NCI-H524 treated with DMSO at 0.1 percent for 48 hours (cell line): Measurements from ENCODE around the gene TSEN15.
"Not testable (repeated sequence)": the region's sequence is repeated elsewhere in the genome, so short reads cannot be mapped to it uniquely, and the experiment has no call there.

ENCODE experiments used
- DNase-seq: peaks from one replicate; lab custom pipeline; 2025; lab: John Stamatoyannopoulos, UW

The TSEN15 gene

GRCh38 chr1:184031409-184032107, 20.0 kb upstream of the TSEN15 start:
- DNase-seq = no peak

DNA sequence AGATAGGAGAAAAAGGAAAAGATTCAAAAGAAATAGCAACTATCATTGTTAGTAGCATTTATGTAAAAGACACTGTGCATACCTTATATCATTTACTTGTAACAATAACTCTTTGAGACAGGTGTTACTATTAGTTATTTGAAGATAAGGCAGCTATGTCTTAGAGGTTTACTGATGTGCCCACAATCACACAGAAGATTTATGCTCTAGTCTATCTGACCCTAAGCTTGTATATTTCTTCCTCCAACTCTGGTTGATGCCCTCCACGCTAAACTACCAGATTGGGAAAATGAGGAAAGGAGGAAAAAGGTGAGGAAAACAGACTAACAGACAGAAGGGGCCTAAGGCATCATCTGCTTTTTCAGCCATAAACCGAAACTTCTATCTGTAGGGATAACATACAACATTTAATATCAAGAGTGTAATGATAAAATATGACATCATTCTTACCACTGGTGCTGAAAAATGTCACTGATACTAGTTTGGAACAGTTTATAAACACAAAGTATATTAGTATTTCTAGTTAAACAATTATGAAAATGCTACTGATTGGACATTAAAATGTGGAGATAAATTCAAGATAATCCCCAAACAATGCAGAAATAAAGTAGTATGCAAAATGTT, 19.1 kb upstream of the TSEN15 start:
- no peak for DNase-seq

DNA sequence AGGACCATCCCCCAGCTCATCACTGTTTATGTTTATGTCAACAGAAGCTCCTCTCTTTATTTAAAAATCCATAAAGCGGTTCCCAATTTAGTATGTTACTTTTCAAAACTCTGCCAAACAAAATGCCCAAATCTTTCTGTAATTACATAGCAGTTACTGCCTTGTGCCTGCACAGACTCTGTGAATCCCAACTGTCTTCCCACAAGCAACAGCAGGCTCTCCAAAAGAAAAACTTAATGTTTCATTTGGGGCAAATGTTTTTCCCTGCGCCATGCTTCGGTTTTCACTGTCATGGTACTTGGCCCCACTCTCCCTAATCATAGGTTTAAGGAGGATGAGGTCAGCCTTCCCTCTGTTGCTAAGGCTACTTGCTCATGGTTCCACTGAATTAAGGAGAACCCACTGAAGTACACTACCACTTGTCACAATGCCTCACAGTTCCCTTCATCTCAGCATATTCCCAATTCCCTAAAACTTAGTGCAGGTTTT, 18.6 kb upstream of the TSEN15 start:
- no peak for DNase-seq

DNA sequence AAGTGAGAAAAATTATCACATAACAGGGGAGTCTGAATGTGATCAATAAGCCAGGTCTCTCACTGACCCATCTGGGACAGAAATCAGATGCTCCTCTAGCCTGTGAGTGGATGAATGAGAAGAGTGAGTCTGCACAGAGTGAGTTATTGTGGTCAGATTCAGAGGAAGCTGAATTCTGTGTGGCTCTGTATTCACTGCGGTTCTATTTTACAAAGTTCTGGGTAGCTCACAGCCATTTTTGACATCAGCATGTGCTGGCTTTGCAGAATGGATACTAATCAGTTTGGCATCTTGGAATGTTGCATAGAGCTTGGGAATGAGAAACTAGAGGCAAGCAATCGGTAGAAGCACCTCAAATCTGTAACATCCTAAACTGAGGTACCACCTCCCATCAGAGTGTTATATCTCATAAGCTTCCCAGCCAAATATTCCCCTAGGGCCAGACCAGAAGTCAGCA, 17.8 kb upstream of the TSEN15 start:
- DNase-seq = no peak

DNA sequence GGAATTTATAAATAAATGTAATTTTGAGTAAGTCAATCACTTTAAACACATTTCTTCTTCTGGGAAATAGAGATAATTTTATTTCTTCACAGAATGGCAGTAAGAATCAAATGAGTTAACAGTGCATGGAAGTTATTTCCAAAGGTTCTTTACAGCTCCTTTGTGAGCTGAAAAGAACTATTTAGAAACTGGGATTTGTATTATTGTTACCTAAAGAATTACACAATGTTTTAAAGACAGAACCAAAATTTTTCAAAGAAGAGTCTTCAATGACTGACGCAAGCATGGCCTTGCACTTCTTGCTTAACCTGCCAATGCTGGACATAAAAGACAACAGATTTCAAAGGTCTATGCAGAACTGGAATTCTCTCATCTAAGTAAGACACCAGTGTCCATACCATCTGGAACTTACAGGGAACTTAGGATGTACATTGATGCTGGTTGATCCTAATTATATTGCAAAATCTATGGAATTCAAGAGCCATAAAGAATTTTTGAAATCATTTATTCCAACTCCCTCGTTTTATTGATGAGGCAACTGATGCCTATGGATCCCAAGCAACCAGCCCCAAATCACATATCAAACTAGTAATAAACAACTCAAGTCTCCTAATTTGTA, 16.7 kb upstream of the TSEN15 start:
- no peak for DNase-seq

GRCh38 chr1:184035719-184036516, 15.6 kb upstream of the TSEN15 start:
- no peak for DNase-seq

DNA sequence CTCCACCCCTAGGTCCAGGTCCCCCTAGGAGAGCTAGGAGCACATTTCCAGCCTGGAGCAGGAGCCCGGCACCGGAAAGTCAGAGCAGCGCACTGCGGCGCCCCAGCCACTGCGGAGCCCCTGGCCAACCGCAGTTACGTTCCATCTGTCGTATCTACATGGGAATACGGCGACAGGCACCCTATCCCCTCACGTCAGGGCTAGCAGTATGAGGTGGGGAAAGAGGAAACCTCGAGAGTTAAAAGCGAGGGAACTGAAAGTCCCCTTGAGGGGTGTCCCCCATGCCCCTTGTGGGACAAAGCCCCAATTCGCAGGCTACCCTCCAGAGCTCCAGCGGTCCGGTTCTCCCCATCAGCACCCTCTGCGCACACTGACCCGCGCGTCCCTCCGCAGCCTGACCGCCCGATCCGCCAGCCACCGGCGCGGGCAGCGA, 15.0 kb upstream of the TSEN15 start:
- peak; percentile 35 for DNase-seq

DNA sequence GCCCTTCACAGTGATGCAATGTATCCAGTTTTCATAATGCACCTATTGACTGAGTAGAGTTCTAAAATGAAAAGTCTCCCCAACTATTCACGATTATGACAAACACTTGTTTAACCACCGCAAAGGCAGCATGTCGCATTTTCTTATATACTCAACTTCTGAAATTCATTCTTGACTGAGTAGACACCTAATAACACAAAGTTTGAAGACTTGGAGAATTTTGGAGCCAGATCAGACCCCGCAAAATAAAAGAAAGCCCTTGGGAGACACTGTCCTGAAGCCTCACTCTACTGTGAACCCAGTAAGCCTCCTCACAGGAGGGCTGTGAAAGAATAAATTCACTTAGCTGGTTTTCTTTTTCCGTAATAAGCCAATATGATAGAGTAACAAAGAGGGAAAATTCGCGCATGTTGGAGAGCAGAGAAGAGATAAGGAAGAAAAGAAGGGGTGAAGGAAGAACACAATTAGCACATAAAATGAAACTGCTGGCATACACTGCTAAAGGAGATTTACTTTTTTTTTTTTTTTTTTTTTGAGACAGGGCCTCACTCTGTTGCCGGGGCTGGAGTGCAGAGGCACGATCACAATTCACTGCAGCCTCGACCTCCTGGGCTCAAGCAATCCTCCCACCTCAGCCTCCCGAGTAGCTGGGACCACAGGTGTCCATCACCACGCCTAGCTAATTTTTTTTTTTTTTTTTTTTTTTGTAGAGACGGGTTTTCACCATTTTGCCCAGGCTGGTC, 13.5 kb upstream of the TSEN15 start:
- DNase-seq = no peak

- DNase-seq = peak; percentile 86
Observed at GRCh38 chr1:184039126-184039525, 12.4 kb upstream of the TSEN15 start.

GRCh38 chr1:184041731-184042130, 9.8 kb upstream of the TSEN15 start:
- DNase-seq = no peak

DNA sequence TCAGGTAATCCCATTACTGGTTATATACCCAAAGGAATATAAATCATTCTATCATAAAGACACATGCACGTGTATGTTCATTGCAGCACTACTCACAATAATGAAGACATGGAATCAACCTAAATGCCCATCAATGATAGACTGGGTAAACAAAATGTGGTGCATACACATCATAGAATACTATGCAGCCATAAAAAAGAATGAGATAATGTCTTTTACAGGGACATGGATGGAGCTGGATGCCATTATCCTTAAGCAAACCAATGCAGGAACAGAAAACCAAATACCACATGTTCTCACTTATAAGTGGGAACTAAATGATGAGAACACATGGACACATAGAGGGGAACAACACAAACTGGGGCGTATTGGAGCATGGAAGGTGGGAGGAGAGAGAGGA, 8.2 kb upstream of the TSEN15 start:
- DNase-seq = not testable (repeated sequence)

- no peak for DNase-seq
Observed at GRCh38 chr1:184044603-184045376, 6.7 kb upstream of the TSEN15 start.

DNA sequence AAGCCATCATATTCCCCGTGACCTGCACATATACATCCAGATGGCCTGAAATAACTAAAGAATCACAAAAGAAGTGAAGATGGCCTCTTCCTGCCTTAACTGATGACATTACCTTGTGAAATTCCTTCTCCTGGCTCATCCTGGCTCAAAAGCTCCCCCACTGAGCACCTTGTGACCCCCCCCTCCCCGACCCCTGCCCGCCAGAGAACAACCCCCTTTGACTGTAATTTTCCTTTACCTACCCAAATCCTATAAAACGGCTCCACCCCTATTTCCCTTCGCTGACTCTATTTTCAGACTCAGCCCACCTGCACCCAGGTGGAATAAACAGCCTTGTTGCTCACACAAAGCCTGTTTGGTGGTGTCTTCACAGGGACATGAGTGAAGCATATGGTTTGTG, 4.0 kb upstream of the TSEN15 start:
- DNase-seq = not testable (repeated sequence)

DNA sequence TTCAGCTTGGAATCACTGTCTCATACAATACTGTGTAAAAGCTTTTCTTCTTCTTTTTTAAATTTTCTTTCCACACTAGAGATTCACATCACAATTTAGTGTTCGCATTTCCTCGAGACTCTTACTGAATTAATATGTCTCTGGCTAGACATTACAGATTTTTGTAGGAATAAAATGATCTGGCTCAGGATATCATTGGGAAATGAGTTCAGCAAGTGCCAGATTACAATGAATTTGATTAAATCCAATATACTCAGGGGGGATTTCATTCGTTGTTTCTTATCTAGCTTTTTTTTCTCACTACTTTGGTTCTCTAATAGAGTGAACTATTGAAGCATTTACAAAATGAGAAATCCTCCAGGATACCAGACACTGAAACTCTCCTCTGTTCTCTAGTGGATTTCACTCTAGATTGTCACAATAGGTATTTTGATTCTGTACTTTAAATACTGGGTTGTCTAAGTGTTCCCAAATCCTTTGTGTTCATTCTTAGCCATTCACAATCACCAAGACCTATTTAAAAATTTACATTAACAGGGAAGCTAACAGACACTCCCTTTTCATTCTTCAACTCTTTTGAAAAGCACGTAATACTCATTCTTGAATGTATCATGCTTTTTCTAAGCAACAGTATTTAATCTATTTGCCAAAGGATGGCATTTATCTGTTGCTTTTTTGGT, 2.8 kb upstream of the TSEN15 start:
- DNase-seq = no peak

DNA sequence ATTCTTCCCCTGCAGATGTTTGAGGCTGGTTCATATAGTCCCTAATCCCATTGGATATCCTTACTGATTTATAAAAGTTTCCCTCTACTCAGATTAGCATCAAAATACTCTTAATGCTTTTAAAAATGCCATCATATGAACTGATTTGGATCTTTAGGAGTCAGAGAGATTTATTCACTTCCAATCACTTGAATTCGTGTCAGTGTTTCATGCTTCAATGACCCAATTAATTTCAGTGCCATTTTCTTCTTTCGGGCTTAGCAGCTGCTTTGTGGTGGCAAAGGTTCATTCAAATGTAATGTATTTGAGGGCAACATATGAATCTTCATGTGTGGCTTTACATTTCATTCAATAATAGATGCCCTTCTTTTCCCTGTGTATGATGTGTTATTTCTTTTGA, 2.2 kb upstream of the TSEN15 start:
- no peak for DNase-seq

DNA sequence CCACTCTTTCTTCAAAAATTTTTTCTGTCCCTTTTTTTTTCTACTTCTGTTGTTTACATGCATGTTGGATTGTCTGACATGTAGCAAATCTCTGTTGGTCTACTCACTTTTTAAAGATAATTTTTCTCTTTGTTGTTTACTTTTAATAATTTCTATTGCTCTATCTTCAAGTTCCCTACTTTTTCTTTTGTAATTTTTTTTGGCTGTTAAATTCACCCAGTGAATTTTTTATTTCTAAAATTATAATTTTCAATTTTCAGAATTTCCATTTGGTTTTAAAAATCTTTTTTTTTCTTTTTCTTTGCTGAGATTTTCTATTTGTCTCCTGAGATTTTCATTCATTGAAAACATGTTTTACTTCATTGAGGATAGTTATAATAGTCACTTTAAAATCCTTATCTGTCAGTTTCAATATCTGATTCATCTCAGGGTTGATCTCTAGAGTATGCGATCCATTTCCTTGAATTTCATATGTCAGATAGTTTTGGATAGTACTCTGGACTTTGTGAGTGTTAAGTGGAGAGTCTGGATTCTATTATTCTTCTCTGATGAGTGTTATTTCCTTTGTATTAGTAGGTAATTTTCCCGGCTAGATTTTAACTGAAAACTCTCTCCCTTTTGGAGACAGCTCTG, 1.6 kb upstream of the TSEN15 start:
- no peak for DNase-seq

DNA sequence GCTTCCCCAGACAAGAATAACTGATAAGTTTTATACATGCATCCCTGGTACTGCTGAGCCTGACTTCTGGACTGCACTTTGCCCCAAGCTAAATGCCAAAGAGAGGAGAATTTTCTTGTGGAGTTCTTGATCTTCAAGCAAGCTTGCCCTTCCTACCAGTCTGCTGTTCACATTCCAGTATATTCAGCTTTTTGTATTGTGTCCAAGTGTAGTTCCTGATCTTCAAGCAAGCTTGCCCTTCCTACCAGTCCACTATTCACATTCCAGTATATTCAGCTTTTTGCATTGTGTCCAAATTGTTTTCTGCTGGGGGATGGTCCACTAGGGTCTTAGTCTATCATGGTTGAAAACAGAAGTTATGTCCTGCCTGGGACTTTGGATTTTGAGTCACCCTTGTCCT, 894 bp upstream of the TSEN15 start:
- no peak for DNase-seq

DNA sequence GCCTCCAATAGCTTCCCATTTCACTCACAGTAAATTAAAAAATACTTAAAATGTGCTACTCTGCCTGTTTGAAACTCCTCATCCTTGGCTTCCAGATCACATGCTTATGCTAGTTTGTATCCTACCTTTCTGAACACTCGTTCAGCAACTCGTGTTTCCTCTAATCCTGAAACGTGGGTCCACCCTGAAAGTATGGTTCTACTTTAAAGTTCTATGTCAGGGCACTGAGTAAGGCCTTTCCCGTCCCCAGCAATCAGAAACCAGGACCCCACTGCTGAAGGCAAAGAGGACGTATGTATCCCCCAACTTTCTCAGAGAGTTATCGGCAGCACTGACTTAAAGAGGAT, 419 bp upstream of the TSEN15 start:
- DNase-seq = no peak

GRCh38 chr1:184052194-184052559, 647 bp downstream of the TSEN15 start:
- DNase-seq = no peak

DNA sequence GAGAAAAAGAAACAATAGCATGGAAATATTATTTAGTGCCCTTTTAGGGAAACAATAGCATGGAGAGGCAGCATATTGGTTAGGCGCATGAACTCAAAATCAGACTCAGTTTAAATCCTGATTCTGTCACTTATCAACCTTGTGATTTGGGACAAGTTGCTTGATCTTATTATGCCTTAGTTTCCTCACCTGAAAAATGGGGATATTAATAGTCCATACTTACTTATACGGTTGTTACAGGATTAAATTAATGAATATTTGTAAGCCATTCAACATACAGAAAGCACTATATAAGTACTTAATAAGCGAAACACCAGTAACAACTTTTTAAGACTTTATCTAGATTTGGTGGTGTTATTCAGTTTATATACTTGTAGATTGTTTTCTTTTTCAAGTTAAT, 1.2 kb downstream of the TSEN15 start:
- DNase-seq = no peak
